Neural crest cell (in vitro differentiated cells): Measurements from ENCODE around the gene TSFM. TPM values are rescaled to one million over a fixed set of nuclear protein-coding genes. Genes with fewer than 3 reads are reported as not detected.

ENCODE experiments used
- DNase-seq: peaks from one replicate; pipeline ENCODE4 v3.0.0; 2021; ENCODE audit warnings: low read depth, mixed read lengths, low spot score
- H3K27ac Mint-ChIP-seq: one replicate; pipeline ENCODE4 v1.8.0; 2021; ENCODE audit warnings: mild to moderate bottlenecking, mixed read lengths; ENCODE audit not compliant: unreplicated experiment
- H3K27me3 Mint-ChIP-seq: 2 replicates; pipeline ENCODE4 v1.8.0; 2021; ENCODE audit warnings: low read depth, mild to moderate bottlenecking, mixed read lengths
- H3K36me3 Mint-ChIP-seq: 2 replicates; pipeline ENCODE4 v1.8.0; 2021; ENCODE audit warnings: low read depth, mild to moderate bottlenecking, mixed read lengths
- H3K4me1 Mint-ChIP-seq: 2 replicates; pipeline ENCODE4 v1.8.0; 2021; ENCODE audit warnings: mixed read lengths
- H3K4me3 Mint-ChIP-seq: one replicate; pipeline ENCODE4 v1.8.0; 2021; ENCODE audit warnings: mild to moderate bottlenecking, mixed read lengths
- H3K9me3 Mint-ChIP-seq: 2 replicates; pipeline ENCODE4 v1.8.0; 2021; ENCODE audit warnings: mixed read lengths
- total RNA-seq: library from RNA; stranded (reverse); gene quantifications from 2 replicates; pipeline ENCODE4 v1.2.1, GENCODE V29; 2021
- TF ChIP-seq, protein P1 (sequence below): fragments of 200-600 bp; sonication (generic); conservative IDR thresholded peaks from 2 replicates; pipeline ENCODE4 v1.5.0; 2021; ENCODE audit warnings: antibody characterized with exemption, mild to moderate bottlenecking

Gene TSFM
- total RNA-seq, 1 donor from 2014 or later = 32.3 TPM

DNA sequence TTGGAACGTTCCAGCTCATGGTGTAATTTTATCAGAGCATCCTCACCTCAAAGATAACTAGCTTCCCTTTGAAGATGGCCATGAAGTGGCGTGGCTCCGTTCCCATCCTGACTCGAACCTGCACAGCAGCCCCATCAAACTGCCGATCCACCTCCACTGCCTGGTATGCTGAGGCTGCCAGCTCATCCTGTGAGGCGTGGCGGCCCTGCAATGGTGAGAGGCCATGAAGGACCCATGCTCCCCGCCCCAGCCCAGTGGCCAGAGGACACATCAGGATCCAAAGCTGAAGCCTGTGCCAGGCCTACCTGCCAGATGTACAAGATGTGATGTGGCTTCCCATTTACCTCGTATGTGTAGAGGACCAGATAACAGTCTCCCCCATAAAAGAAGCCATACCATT, 24.7 kb downstream of the TSFM start:
- TF ChIP-seq, protein P1, sequence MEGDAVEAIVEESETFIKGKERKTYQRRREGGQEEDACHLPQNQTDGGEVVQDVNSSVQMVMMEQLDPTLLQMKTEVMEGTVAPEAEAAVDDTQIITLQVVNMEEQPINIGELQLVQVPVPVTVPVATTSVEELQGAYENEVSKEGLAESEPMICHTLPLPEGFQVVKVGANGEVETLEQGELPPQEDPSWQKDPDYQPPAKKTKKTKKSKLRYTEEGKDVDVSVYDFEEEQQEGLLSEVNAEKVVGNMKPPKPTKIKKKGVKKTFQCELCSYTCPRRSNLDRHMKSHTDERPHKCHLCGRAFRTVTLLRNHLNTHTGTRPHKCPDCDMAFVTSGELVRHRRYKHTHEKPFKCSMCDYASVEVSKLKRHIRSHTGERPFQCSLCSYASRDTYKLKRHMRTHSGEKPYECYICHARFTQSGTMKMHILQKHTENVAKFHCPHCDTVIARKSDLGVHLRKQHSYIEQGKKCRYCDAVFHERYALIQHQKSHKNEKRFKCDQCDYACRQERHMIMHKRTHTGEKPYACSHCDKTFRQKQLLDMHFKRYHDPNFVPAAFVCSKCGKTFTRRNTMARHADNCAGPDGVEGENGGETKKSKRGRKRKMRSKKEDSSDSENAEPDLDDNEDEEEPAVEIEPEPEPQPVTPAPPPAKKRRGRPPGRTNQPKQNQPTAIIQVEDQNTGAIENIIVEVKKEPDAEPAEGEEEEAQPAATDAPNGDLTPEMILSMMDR = no peak
- Mint-ChIP-seq H3K36me3 (no peaks in the 10 kb centered on the region), H3K27ac (peak overlapping the region; percentile 57)

DNA sequence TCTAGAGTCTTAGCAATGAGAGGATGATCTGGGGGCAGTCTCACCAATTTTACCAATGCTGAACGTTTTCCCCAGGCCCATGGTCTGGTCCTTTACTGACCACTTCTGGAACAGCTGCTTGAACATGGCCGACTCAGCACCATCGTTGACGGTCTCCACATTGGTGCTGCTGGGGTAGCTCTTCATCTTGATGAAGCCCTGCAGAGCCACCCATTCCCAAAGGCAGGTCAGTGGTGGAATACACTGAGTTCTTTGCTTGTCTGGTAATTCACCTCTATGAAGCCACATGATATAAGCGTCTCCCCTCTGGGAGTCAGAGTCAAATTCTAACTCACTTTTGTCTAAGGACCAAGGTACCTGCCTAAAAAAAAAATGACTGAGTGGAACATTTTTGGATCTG, 25.8 kb downstream of the TSFM start:
- Mint-ChIP-seq H3K27me3 (no peaks in the 10 kb centered on the region), H3K4me3 (no peak overlapping the region), H3K36me3 (no peaks in the 10 kb centered on the region), H3K4me1 (no peaks in the 10 kb centered on the region), H3K9me3 (no peaks in the 10 kb centered on the region), H3K27ac (no peak overlapping the region)
- DNase-seq = no peak
- TF ChIP-seq, protein P1 = no peak

More for the DNA sequence above, 24.7 kb downstream of the TSFM start:
- DNase-seq = no peak
- Mint-ChIP-seq H3K4me3 (no peak overlapping the region), H3K4me1 (no peaks in the 10 kb centered on the region), H3K27me3 (no peaks in the 10 kb centered on the region), H3K9me3 (no peaks in the 10 kb centered on the region)

DNA sequence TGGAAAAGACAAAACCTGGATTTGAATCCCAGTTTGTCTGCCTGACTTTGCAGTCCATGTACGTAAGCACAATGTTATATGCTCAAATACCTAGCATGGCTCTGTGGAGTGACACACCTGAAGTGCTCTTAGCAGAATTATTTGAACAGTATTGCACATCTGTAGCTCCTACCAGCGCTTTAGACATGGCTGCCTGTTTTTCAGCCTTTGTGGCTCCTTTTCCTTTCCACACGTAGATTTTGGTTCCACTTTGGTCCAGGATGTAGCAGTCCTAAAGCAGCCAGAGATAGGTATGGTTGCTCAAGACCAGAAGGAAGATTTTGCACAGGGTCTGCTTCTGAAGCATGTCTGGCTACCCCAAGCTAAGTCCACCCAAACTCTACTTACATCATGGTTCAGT, 26.8 kb downstream of the TSFM start:
- Mint-ChIP-seq H3K9me3 (no peaks in the 10 kb centered on the region), H3K4me1 (no peaks in the 10 kb centered on the region), H3K4me3 (no peak overlapping the region), H3K27ac (no peak overlapping the region), H3K27me3 (no peaks in the 10 kb centered on the region), H3K36me3 (no peaks in the 10 kb centered on the region)
- TF ChIP-seq, protein P1 = no peak
- no peak for DNase-seq

DNA sequence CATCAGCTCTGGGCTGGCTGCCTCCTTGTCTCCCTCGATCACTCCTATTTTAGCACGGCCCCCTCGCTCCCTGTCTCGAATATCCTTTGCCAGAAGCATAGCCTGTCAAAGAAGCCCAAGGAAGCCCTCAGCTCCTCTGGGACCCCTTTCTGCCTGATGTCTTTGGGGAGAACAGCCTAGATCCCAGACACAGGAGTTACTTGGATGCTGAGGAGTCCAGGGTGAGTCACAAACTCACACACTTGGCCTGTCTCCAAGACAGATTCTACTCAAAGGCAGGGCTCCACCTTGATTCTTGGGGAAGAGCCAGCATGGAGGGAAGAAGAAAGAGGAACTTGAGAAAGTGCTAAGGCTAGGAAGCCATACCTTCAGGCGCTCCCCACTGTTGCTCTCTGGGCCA, 27.9 kb downstream of the TSFM start:
- Mint-ChIP-seq H3K27ac (no peak overlapping the region), H3K4me1 (no peaks in the 10 kb centered on the region), H3K27me3 (no peaks in the 10 kb centered on the region), H3K4me3 (no peak overlapping the region), H3K9me3 (no peaks in the 10 kb centered on the region), H3K36me3 (no peaks in the 10 kb centered on the region)
- TF ChIP-seq, protein P1 = no peak
- DNase-seq = no peak

DNA sequence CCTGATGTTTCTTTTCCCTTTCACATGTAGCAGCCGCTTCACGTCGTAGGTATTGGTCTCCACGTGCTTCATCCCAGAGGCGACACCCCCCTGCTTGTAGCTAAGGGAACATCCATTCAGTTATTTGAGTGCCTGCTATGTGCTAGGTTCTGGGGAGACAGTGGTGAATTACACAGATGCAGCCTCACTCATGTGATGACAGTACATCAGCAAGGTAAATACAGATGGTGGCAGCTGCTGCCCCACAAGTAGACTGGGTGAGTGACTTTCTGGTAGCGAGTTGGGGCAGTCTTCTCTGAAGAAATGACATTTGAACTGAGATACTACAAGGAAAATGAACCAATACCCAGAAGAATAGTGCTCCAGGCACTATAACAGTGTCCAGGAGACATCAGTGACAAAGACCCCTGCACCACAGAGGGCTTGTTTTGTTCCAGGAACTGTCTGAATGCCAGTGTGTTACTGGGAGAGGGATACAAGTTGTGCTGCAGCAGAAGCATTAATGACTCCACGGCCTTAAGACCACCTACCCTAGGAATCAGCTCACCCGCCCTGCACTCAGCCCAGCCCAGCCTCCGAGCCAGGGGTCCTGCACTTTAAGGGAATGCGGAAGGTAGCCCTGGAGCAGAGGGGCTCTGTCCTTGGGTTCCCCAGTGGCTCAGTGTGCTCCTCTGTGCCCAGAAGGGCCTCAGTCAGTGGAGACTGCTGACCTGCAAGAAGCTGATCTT, 28.6 kb downstream of the TSFM start:
- no peak for DNase-seq
- Mint-ChIP-seq H3K9me3 (no peaks in the 10 kb centered on the region), H3K36me3 (no peaks in the 10 kb centered on the region), H3K4me1 (no peaks in the 10 kb centered on the region), H3K4me3 (no peak overlapping the region), H3K27me3 (no peaks in the 10 kb centered on the region), H3K27ac (no peak overlapping the region)
- TF ChIP-seq, protein P1 = no peak
